Stimulated activated effector memory CD8-positive, alpha-beta T cell treated with anti-CD3 and anti-CD28 coated beads, Interleukin-12 subunit alpha, Interleukin-12 subunit beta, amount 100 ng/mL, for 72 hours (primary cell): ENCODE data around the gene DFFA.

Source experiments
- ATAC-seq: fragments of 150-1000 bp; cut with Tn5 transposase; 2 replicates; pipeline ENCODE4 v1.10.0; 2021
- DNase-seq, 2 donors: peaks; one replicate each; pipeline ENCODE4 v3.0.0; 2021 to 2022; ENCODE audit warnings: low spot score in 2 of 2
- H3K27ac Mint-ChIP-seq: one replicate; pipeline ENCODE4 v1.8.0; 2022; ENCODE audit warnings: mild to moderate bottlenecking, mixed read lengths
- H3K36me3 Mint-ChIP-seq: one replicate; pipeline ENCODE4 v1.8.0; 2022; ENCODE audit warnings: mild to moderate bottlenecking, mixed read lengths
- H3K4me1 Mint-ChIP-seq: one replicate; pipeline ENCODE4 v1.8.0; 2022; ENCODE audit warnings: mixed read lengths
- H3K4me3 Mint-ChIP-seq: one replicate; pipeline ENCODE4 v1.8.0; 2022; ENCODE audit warnings: mild to moderate bottlenecking, mixed read lengths
- H3K9me3 Mint-ChIP-seq: one replicate; pipeline ENCODE4 v1.8.0; 2022; ENCODE audit warnings: mixed read lengths

The DFFA gene, protein sequence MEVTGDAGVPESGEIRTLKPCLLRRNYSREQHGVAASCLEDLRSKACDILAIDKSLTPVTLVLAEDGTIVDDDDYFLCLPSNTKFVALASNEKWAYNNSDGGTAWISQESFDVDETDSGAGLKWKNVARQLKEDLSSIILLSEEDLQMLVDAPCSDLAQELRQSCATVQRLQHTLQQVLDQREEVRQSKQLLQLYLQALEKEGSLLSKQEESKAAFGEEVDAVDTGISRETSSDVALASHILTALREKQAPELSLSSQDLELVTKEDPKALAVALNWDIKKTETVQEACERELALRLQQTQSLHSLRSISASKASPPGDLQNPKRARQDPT

DNA sequence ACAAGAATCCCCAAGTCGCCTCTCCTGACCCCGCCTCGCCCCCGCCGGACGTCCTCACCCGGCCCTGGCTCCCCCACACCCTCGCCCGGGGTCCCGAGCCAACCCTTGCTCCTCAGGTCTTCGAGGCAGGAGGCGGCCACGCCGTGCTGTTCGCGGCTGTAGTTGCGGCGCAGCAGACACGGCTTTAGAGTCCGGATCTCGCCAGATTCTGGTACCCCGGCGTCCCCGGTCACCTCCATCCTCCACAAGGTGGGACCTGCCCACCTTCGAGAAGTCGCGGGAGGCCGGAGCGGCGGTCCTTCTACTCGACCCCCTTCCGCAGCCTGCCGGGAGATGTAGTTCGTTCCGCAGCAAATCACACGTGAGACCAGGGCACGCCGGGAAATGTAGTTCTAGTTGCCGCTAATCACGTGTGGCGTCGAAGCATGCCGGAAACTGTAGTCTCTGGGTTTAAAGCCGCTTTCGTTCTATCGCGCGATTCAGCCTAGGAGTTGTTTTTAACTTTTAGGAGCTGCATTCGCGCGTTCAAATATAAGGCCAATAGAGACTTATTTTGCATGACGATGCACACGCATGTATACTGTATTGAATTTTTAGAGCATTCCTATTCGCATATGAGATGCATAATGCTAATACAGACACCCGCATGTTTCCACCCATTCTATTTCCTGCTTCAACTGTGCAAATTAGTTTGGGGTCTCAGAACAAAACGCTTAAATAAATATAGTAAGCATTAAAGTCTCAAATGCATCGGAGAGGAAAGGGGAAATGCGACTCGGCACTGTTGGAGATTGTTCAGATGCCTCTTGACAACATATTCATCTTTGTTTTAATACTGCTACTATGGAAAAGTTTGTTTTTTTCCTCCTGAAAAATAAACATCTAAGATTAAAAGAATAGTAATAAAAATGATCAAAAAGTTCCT, at the start of gene DFFA:
TSS of gene DFFA (minus strand) at position 310 of the 925 bp plus-strand sequence. CDS start at position 239, 71 bp downstream.
- Mint-ChIP-seq H3K9me3 (no peaks in the 10 kb centered on the region), H3K4me1 (peaks cover 31% of the 10 kb centered on the region), H3K27ac (peak within 1 kb of the TSS; percentile 97), H3K36me3 (peaks cover 46% of the 10 kb centered on the region), H3K4me3 (peak within 1 kb of the TSS; percentile 97)
- ATAC-seq (peak; percentile 88), DNase-seq (peak; percentile 79 to 96)

DNA sequence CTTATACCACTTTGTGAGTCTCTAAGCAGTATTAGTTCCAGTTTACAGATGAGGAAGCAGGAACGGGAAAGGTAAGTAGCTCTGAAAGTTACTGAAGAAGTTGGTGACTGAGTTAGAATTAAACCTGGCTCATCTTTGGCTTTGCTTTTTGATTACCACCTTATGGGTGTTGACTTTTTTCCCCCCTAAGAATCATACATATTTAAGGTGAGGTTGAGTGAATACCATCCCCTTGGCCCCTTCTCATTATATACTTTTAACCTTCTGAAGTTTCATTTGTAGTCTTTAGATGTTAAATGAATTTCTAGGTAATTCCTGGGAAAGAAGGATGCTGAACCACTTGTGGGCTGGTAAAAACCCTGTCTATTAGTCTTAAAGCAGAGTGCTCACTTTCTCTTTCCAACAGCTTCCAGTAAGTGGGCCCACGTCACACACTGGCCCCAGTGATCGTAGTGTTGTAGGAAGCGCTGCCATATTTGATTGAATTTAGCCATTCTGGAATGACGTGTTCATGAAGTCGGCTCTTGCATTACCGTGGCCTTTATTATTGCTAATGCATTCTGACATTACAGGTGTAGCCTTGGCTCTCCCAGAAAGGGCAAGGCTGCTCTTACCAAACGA, 49.3 kb upstream of the DFFA start:
- Mint-ChIP-seq H3K9me3 (no peaks in the 10 kb centered on the region), H3K4me1 (peaks cover 55% of the 10 kb centered on the region), H3K36me3 (peaks cover 4% of the 10 kb centered on the region), H3K27ac (peak overlapping the region; percentile 5), H3K4me3 (no peak overlapping the region)
- peak; percentile 36 for ATAC-seq
- DNase-seq, result no peak

DNA sequence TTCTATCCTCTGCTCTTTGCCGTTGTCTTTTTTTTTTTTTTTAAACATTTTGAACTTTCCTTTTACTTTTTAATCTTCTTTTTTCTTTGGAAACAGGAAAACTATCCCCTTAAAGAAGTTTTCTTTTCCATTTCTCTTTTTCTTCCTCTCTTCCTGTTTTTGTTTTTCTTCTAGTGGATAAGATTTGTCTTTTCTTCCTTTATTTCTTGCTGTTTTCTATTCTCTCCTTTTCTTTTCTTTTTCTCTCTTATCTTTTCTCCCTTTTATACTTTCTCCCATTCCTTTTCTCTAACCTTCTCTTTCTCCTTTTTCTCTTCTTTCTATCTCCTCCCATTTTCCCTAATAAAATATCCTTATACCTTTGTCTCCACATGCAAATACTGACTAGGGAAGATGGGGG, 48.6 kb upstream of the DFFA start:
- no peak overlapping the region for H3K4me3 Mint-ChIP-seq
- no peak for DNase-seq
- peak overlapping the region; percentile 5 for H3K27ac Mint-ChIP-seq
- peaks cover 61% of the 10 kb centered on the region for H3K4me1 Mint-ChIP-seq
- peaks cover 4% of the 10 kb centered on the region for H3K36me3 Mint-ChIP-seq
- H3K9me3 Mint-ChIP-seq, result no peaks in the 10 kb centered on the region
- no peak for ATAC-seq

- Mint-ChIP-seq H3K9me3 (no peaks in the 10 kb centered on the region), H3K4me1 (peaks cover 65% of the 10 kb centered on the region), H3K4me3 (no peak overlapping the region), H3K27ac (peak overlapping the region; percentile 5), H3K36me3 (peaks cover 4% of the 10 kb centered on the region)
- no peak for DNase-seq
- no peak for ATAC-seq
Observed at GRCh38 chr1:10520497-10520896, 48.2 kb upstream of the DFFA start.

DNA sequence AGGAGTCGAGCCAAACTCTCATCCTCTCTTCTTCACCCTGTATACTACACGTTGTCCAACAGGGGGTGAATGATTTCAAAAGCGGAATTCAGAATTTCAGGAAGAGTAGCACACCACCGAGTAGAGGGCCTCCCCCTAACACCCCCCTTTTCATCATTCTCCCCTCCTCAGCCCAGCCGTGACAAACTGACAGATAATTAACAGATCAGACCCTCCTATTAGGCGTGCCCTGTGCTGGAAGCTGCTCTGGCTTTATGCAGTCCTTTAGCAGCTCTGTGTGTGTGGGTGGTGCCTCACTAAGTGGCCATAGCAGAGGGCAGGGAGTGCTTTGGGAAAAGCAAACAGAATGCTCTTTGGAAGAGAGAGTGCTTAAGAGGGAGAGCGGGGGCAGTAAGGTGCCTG, 46.7 kb upstream of the DFFA start:
- Mint-ChIP-seq H3K27ac (peak overlapping the region; percentile 6), H3K9me3 (no peaks in the 10 kb centered on the region), H3K36me3 (peaks cover 4% of the 10 kb centered on the region), H3K4me3 (no peak overlapping the region), H3K4me1 (peaks cover 60% of the 10 kb centered on the region)
- ATAC-seq (no peak), DNase-seq (no peak)

GRCh38 chr1:10517677-10517982, 45.3 kb upstream of the DFFA start:
- Mint-ChIP-seq H3K4me1 (peaks cover 65% of the 10 kb centered on the region), H3K4me3 (no peak overlapping the region), H3K36me3 (peaks cover 4% of the 10 kb centered on the region), H3K27ac (no peak overlapping the region), H3K9me3 (no peaks in the 10 kb centered on the region)
- ATAC-seq (no peak), DNase-seq (no peak)

DNA sequence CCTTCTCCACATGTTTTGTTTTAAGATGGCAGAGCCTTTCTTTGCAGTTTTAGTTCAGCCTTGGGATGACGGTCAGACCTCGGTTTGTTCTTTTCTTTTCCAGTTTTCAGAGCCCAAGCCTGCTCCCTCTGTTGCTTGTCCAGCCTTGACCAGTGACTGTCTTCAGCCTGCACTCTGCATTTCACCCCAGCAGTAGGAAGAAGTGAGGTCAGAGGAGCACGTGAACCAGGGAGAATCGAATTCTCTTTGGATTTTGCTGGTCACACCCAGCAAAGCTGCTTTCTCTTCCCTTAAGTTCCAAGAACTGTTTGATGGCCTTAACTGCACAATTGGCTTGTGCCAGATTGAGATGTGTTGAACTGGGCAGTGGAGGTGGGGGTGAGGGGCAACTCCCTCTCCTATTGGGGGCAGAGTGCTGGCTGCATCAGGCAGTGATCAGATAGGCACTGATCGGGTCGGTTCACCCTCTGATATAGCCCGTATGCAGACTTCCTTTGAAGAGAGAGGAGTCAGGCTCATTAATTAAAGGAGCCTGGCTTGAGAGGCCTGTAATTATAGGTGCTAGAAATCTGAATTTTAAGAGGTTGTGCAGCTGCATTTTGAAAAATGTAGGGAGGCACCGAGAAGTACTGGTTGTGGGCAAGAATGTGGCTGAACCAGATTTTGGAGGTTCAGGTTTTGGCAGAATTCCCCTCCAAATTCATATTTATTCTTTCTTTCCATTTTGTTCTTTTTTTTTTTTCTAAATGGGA, 44.8 kb upstream of the DFFA start:
- ATAC-seq, result no peak
- H3K4me1 Mint-ChIP-seq, result peaks cover 65% of the 10 kb centered on the region
- no peaks in the 10 kb centered on the region for H3K9me3 Mint-ChIP-seq
- H3K27ac Mint-ChIP-seq, result peak overlapping the region; percentile 54
- no peak for DNase-seq
- peaks cover 4% of the 10 kb centered on the region for H3K36me3 Mint-ChIP-seq
- no peak overlapping the region for H3K4me3 Mint-ChIP-seq

GRCh38 chr1:10515976-10516750, 43.8 kb upstream of the DFFA start:
- peak overlapping the region; percentile 84 for H3K27ac Mint-ChIP-seq
- H3K4me1 Mint-ChIP-seq, result peaks cover 65% of the 10 kb centered on the region
- DNase-seq (no peak), ATAC-seq (no peak)
- peaks cover 4% of the 10 kb centered on the region for H3K36me3 Mint-ChIP-seq
- no peaks in the 10 kb centered on the region for H3K9me3 Mint-ChIP-seq
- no peak overlapping the region for H3K4me3 Mint-ChIP-seq

DNA sequence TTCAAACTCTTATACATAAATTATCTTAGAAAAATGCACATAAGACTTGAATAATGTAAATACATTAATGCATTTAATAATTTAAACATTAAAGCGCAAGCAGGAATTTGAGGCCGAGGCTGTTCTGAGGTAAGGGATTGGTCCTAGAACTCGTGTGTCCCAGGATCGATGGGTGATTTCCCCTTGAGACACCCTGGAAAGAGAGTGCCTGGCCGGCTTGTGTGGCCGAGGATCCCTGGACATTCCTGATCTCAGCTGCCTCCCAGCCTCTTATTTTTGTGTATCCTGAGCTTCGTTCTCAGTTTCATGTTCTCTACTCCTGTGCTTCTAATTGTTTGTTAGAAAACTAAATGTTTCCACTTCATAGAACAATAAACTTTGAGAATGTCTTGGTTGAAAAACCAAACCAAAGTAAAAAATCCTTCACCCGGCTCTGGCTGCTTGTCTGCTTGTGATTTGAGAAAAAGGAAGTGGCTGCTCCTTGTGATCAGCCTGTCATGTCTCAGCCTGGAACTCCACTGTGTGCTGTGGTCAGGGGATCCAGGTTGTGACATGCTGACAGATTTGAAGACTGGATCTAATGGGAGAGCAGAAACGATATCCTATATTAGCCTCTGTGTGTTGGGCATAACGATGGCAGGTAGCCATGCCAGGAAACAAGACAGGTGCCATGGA, 43.1 kb upstream of the DFFA start:
- Mint-ChIP-seq H3K4me3 (no peak overlapping the region), H3K27ac (peak overlapping the region; percentile 84), H3K4me1 (peaks cover 63% of the 10 kb centered on the region), H3K36me3 (peaks cover 4% of the 10 kb centered on the region), H3K9me3 (no peaks in the 10 kb centered on the region)
- no peak for ATAC-seq
- no peak for DNase-seq

- Mint-ChIP-seq H3K9me3 (no peaks in the 10 kb centered on the region), H3K4me1 (peaks cover 71% of the 10 kb centered on the region), H3K36me3 (no peaks in the 10 kb centered on the region), H3K4me3 (peak overlapping the region; percentile 37), H3K27ac (peak overlapping the region; percentile 67)
- ATAC-seq, result no peak
- DNase-seq, result no peak
Observed at GRCh38 chr1:10514490-10515235, 42.3 kb upstream of the DFFA start.

GRCh38 chr1:10513199-10513598, 40.9 kb upstream of the DFFA start:
- Mint-ChIP-seq H3K4me1 (peaks cover 74% of the 10 kb centered on the region), H3K36me3 (no peaks in the 10 kb centered on the region), H3K4me3 (peak overlapping the region; percentile 37), H3K9me3 (no peaks in the 10 kb centered on the region), H3K27ac (peak overlapping the region; percentile 67)
- peak in 1 of 2 donors; percentile 66 for DNase-seq
- peak; percentile 34 for ATAC-seq

- Mint-ChIP-seq H3K4me1 (peaks cover 74% of the 10 kb centered on the region), H3K4me3 (peak overlapping the region; percentile 34), H3K9me3 (no peaks in the 10 kb centered on the region), H3K36me3 (no peaks in the 10 kb centered on the region), H3K27ac (peak overlapping the region; percentile 81)
- no peak for ATAC-seq
- DNase-seq, result no peak
Observed at GRCh38 chr1:10511494-10511885, 39.2 kb upstream of the DFFA start.
